IMR-90 (cell line): ENCODE results near the gene SRCIN1.

Experiments used
- CEBPB ChIP-seq: IDR thresholded peaks from 2 replicates; pipeline ENCODE4 v1.6.1; 2012; ENCODE audit warnings: low read depth, low read length, improper control_type of control experiment
- MAFK ChIP-seq: IDR thresholded peaks from 2 replicates; pipeline ENCODE4 v1.6.1; 2012; ENCODE audit warnings: low read depth, low read length, improper control_type of control experiment
- MAZ ChIP-seq: IDR thresholded peaks from 2 replicates; pipeline ENCODE4 v1.6.1; 2012; ENCODE audit warnings: low read depth, mild to moderate bottlenecking, low read length, improper control_type of control experiment, moderate library complexity, borderline replicate concordance
- POLR2A ChIP-seq: IDR thresholded peaks from 2 replicates; pipeline ENCODE4 v1.6.1; 2012; ENCODE audit warnings: mild to moderate bottlenecking, low read depth, low read length
- RFX5 ChIP-seq: IDR thresholded peaks from 2 replicates; pipeline ENCODE4 v1.8.0; 2012; ENCODE audit warnings: low read depth, mild to moderate bottlenecking, low read length, moderate library complexity
- SMC3 ChIP-seq: fragments of 150-350 bp; IDR thresholded peaks from 2 replicates; pipeline ENCODE4 v1.6.1; 2016; ENCODE audit warnings: low read depth, mild to moderate bottlenecking, antibody characterized with exemption, low read length, moderate library complexity
- TF ChIP-seq, protein P1 (sequence below): conservative IDR thresholded peaks from 2 replicates; pipeline ENCODE4 v1.5.1; 2012; ENCODE audit warnings: mild to moderate bottlenecking, low read depth, low read length, improper control_type of control experiment

- TF ChIP-seq, protein P1, sequence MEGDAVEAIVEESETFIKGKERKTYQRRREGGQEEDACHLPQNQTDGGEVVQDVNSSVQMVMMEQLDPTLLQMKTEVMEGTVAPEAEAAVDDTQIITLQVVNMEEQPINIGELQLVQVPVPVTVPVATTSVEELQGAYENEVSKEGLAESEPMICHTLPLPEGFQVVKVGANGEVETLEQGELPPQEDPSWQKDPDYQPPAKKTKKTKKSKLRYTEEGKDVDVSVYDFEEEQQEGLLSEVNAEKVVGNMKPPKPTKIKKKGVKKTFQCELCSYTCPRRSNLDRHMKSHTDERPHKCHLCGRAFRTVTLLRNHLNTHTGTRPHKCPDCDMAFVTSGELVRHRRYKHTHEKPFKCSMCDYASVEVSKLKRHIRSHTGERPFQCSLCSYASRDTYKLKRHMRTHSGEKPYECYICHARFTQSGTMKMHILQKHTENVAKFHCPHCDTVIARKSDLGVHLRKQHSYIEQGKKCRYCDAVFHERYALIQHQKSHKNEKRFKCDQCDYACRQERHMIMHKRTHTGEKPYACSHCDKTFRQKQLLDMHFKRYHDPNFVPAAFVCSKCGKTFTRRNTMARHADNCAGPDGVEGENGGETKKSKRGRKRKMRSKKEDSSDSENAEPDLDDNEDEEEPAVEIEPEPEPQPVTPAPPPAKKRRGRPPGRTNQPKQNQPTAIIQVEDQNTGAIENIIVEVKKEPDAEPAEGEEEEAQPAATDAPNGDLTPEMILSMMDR: no peak
- TF ChIP-seq MAZ (no peak), MAFK (no peak), SMC3 (no peak), POLR2A (no peak), RFX5 (no peak), CEBPB (no peak)
These were observed 15.8 kb upstream of the SRCIN1 start for GRCh38 chr17:38621538-38621937.
